HPDE6-E6E7 (cell line): ENCODE data around the gene SEC31A.

Experiments
- DNase-seq: peaks from one replicate; pipeline ENCODE4 v3.0.0; 2011; ENCODE audit warnings: missing footprints; ENCODE audit errors: extremely low spot score

Gene SEC31A

GRCh38 chr4:82790060-82790660, 100.8 kb downstream of the SEC31A start:
- DNase-seq = no peak

- no peak for DNase-seq
These were observed 101.8 kb downstream of the SEC31A start for GRCh38 chr4:82789025-82789776.

- no peak for DNase-seq
These were observed 103.6 kb downstream of the SEC31A start for GRCh38 chr4:82787342-82787741.

- DNase-seq = no peak
These were observed 104.1 kb downstream of the SEC31A start for GRCh38 chr4:82786828-82787227.

- peak; percentile 80 for DNase-seq
These were observed 105.1 kb downstream of the SEC31A start for GRCh38 chr4:82785611-82786400.

DNA sequence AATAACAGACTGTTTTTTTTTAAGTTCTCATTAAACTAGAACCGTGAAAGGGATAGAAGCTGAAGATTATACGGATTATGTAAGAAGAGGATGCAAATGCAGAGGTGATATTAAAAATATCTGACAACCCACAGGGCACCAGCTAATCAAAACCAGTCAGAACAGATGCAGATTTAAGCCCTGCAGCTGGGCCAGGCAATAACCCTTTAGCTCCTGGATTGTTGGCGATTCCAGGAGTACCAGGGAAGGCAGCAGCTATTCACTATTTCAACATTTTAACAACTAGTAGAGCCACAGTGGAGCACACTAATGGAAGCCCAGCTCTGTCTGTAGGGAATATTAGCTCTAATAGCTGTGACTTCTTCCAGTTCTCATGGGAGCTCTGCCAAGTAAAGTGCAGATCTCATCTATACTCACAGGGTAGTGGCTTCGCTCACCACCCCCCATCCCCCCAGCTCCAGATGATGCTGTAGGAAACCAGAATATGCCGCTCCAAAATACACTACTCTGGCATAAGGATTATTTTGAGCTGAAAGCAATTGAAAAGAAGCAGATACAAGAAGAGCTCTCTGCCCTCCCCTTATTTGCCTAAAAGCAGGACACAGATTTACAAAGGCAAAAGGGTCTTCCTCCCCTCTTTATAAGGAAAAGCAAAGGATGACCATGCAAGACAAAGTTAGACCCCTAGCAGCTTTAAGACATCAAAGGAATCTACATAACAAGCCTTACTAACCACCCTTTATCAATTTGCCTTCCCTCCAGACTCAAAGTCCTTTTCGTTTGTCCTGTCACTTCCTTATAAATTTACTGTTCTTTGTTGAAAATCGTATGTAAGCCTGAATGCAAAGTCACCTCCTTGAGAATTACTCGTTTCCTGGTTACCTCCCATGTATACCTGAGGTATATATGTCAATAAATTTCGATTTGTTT, 106.0 kb downstream of the SEC31A start:
- DNase-seq = no peak

DNA sequence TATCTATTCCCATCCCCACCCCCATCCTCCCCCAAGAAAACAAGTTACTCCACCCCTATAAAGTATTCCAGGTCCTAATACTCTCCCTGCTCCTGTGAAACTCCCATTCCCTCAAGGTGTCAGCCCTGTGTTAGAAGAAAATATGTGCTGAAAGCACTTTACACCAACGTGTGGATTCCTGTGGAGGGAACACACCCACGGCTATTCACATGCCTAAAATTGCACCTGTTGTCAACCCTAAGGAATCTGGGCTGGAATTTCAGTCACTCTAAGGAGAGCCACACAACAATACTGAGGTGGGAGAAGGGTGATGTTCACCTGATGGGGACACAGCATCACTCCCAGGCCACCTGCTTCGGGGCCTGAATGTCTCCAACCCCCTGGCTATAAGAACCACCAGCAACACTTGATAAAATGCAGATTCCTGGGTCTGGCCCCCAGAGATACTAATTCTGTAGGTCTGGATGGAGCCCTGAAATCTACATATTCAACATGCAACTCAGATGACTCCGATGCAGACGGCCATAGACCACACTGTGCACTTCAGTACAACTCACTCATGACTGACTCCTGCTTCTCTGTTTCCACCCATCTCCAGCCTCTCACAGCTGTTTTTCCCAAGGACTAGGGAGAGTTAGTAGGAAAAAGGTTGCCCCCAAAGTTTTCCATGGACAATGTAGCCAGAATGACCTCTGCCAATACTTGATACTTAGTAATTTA, 108.2 kb downstream of the SEC31A start:
- no peak for DNase-seq

DNA sequence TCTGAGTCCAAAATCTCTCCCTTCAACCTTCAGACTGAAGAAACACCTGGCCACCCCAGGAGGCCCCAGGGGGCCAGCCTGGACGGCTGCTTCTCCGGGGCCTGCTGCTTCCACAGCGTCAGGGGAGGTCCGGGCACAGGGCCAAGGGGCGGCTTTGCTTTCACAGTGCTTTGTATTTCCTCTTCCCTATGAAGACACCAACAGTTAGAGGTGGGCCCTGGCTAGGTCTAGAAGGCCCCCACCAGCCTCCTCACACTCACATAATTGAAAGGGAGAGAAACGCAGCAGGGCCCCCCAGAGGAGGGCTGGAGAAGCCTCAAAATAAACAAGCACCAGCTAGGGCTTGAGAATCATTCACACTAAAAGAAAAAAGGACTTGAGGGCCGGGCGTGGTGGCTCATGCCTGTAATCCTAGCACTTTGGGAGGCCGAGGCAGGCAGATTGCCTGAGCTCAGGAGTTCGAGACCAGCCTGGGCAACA, 110.2 kb downstream of the SEC31A start:
- DNase-seq = no peak

DNA sequence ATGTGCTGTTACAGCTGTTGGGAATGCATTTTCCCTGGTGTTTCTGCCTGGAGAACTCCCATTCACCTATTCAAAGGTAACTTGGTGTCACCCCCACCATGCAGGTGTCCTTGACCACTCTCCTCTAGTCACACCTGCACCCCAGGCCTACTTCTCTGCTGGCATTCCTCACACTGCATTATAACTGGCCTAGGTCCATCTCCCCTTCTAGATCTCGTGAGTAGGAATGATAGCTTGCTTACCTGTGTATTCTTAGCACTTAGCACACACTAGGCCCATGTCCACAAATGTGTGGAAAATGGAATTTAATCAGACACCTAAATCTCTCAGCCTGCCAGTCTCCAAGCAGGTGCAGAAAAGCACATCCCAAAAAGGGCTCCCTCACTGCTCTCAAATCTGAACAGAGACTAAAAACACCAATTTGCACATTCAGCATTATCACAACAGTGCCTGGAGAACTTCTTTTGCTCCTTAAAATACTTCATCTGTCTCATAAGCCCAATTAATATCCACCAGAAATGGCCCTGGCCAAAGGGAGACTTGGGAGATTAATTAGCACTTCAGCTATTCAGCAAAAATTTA, 110.7 kb downstream of the SEC31A start:
- DNase-seq = no peak

DNA sequence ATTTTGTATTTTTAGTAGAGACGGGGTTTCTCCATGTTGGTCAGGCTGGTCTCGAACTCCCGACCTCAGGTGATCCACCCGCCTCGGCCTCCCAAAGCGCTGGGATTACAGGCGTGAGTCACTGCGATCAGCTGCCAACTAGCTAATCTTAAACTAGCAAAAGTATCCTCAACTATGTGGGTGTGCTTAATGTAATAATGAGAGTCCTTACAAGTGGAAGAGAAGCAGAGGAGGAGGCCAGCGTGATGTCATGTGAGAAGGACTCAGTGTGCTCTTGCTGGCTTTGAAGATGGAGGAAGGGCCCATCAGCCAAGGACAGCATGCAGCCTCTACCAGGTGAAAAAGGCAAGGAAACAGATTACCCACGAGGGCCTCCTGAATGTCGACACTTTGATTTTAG, 111.9 kb downstream of the SEC31A start:
- no peak for DNase-seq

GRCh38 chr4:82777857-82778525, 113.0 kb downstream of the SEC31A start:
- DNase-seq = no peak

- no peak for DNase-seq
These were observed 113.9 kb downstream of the SEC31A start for GRCh38 chr4:82776925-82777542.

DNA sequence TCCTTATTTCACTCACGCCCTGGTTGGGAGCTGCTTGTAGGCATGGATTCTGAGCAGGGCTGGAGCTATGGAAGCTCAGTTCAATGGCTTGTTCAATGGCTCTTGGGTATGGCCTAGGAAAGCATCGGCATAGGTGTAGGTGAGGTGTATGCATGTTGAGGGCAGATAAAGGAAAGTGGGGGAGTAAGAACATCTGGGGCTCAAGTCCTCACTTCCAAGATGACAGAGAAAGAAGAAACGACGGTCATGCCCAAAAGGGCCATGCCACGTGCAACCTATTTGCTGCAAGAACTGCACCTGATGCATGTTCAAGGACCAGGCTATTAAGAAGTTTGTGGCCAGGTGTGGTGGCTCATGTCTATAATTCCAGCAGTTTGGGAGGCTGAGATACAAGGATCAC, 115.7 kb downstream of the SEC31A start:
- no peak for DNase-seq

DNA sequence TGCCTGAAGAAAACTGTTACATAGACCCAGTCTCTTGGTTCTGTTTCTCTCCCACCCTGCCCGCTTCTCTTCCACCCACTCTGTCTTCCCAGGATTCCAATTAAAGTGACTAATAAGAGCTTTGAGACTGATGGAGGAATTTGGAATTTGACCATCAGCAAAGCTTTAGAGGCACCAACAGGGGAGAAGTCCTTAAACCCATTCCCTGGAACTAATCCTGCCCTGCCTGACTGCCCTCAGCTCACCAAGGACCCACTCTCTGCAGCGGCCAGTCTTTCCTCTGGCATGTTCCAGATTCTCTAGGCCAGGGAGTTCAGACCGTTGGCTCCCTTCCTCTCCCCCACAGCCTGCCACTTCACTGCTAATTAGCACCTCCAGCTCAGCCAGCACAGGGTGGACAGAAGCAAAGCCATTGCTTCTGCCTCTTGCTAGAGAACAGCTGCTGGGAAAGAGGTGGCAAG, 116.2 kb downstream of the SEC31A start:
- no peak for DNase-seq

DNA sequence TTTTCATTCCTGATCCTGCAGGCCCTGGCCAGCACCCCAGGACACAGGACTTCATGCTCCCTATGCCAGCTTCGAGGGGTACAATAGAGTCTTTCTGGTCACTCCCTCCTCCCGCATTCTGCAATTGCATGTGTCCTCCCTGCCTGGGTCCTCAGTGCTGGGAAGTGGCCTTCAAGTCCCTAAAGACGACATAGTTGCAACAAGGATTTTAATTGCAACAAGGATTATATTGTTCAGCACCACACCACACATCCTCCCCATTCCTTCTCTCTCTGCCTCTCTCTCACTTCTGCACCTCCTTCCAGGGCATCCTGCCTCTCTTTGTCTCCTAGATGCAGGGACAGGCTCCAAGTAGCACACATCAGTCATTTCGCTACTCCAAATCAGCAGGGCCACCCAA, 117.9 kb downstream of the SEC31A start:
- no peak for DNase-seq

DNA sequence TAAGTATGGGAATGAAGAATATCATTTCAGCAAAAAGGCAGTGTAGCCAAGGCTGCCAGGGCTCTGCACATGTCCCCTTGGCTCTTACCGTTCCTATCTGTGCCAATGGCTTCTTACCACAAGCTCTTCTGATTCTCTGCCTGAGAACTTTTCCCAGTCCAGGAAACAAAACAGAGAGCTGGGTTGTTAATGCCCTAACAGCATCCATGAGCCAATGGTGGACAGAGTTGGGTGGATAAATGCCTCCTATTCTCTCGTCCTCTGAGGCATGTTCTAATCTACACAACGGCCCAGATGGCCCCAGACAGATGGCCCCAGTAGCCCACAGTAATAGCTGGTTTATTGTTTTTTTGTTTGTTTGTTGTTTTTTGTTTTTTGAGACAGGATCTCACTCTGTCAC, 120.3 kb downstream of the SEC31A start:
- no peak for DNase-seq
